Parathyroid adenoma (tissue), 2 donors: ENCODE data around the gene EREG.
"Not testable (repeated sequence)": the region's sequence is repeated elsewhere in the genome, so short reads cannot be mapped to it uniquely, and the experiment has no call there.

Experiments used
- H2AFZ ChIP-seq: fragments of 300-600 bp; sonication (generic); one replicate; pipeline ENCODE4 v1.7.0; 2017; ENCODE audit warnings: antibody characterized with exemption, mild to moderate bottlenecking
- H3K27ac ChIP-seq: fragments of 300-600 bp; sonication (generic); one replicate; pipeline ENCODE4 v1.7.0; 2017
- H3K27me3 ChIP-seq: fragments of 300-600 bp; sonication (generic); one replicate; pipeline ENCODE4 v1.7.0; 2017; ENCODE audit warnings: low read length; ENCODE audit not compliant: control insufficient read depth, insufficient read depth
- H3K36me3 ChIP-seq: fragments of 300-600 bp; sonication (generic); one replicate; pipeline ENCODE4 v1.7.0; 2017; ENCODE audit warnings: low read length; ENCODE audit not compliant: control insufficient read depth, insufficient read depth
- H3K4me1 ChIP-seq: fragments of 300-600 bp; sonication (generic); one replicate; pipeline ENCODE4 v1.7.0; 2017; ENCODE audit warnings: control low read depth
- H3K4me2 ChIP-seq: fragments of 300-600 bp; sonication (generic); one replicate; pipeline ENCODE4 v1.7.0; 2017; ENCODE audit warnings: low read length
- H3K4me3 ChIP-seq: fragments of 300-600 bp; sonication (generic); one replicate; pipeline ENCODE4 v1.7.0; 2017; ENCODE audit warnings: low read depth, low read length
- H3K79me2 ChIP-seq: fragments of 300-600 bp; sonication (generic); one replicate; pipeline ENCODE4 v1.7.0; 2017; ENCODE audit warnings: control low read depth
- H3K9ac ChIP-seq: fragments of 300-600 bp; sonication (generic); one replicate; pipeline ENCODE4 v1.7.0; 2017; ENCODE audit warnings: mild to moderate bottlenecking
- H3K9me3 ChIP-seq: fragments of 300-600 bp; sonication (generic); one replicate; pipeline ENCODE4 v1.7.0; 2017; ENCODE audit warnings: low read length; ENCODE audit not compliant: control insufficient read depth
- CTCF ChIP-seq: fragments of 300-600 bp; sonication (generic); IDR thresholded peaks from one replicate; pipeline ENCODE4 v1.7.0; 2017; ENCODE audit warnings: antibody characterized with exemption, mild to moderate bottlenecking
- donor health status: primary hyperparathyroidism.

Gene EREG

DNA sequence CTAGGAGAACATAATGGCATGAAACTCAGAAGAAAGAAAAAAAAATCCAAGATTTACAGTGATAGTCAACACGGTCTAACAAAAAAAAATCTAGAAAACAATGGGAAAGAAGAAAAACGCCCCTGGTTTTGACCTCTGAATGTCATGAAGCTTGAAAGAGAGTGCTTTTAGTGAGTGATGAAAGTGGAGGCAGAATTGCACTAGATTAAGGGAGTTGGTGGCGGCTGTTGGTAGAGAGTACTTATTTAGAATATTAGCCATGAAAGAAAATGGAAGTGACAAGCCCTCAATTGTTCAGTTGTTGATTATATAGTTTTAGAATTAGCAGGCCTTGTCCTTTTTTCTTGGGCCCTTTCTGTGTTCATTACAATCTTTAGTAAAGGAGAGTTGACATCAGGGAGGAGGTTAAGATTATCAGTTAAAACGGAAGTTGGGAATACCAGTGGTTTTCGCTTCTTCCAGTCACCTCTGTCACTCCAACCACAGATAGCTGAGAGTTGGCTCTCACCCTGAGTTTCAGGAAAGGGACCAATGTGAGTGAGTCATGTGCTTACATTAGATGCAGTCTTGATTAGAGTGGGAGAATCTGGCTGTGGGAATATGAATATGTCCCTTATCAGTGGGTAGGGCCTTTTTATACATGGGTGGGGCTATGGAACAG, 29.7 kb downstream of the EREG start:
- Histone ChIP-seq H2AFZ (no peak overlapping the region), H3K27me3 (no peaks in the 10 kb centered on the region), H3K4me1 (no peaks in the 10 kb centered on the region), H3K9ac (no peak overlapping the region), H3K9me3 (no peaks in the 10 kb centered on the region), H3K36me3 (no peaks in the 10 kb centered on the region), H3K27ac (no peak overlapping the region), H3K4me3 (no peak overlapping the region), H3K4me2 (no peak overlapping the region), H3K79me2 (no peaks in the 10 kb centered on the region)
- no peak for TF ChIP-seq CTCF

DNA sequence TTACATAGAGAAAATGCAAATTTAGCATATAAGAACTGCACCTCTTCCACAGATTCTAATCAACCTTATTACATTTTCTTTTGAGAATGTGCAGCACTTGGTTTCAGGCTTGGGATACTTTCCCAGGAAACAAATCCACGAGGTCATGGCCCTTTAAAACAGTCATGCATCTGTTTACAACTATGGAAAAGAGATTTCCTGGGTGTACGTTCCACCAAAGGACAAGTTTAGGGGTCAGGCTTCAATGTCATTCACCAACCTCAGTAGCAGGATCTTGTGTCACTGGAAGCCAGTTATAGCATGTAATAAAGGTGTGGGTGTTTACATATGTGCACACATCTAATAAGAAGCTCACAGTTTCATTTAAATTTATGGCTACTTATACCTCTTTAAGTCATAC, 30.7 kb downstream of the EREG start:
- Histone ChIP-seq H3K4me2 (no peak overlapping the region), H3K9ac (no peak overlapping the region), H3K27me3 (no peaks in the 10 kb centered on the region), H2AFZ (no peak overlapping the region), H3K36me3 (no peaks in the 10 kb centered on the region), H3K79me2 (no peaks in the 10 kb centered on the region), H3K9me3 (no peaks in the 10 kb centered on the region), H3K27ac (no peak overlapping the region), H3K4me3 (no peak overlapping the region), H3K4me1 (no peaks in the 10 kb centered on the region)
- no peak for TF ChIP-seq CTCF

GRCh38 chr4:74397748-74398426, 32.9 kb downstream of the EREG start:
- no peak for TF ChIP-seq CTCF
- H3K27me3 ChIP-seq: no peaks in the 10 kb centered on the region
- no peaks in the 10 kb centered on the region for H3K4me1 ChIP-seq
- H3K9ac ChIP-seq: no peak overlapping the region
- no peaks in the 10 kb centered on the region for H3K9me3 ChIP-seq
- no peak overlapping the region for H2AFZ ChIP-seq
- no peak overlapping the region for H3K27ac ChIP-seq
- no peak overlapping the region for H3K4me3 ChIP-seq
- H3K79me2 ChIP-seq: no peaks in the 10 kb centered on the region
- H3K36me3 ChIP-seq: no peaks in the 10 kb centered on the region
- H3K4me2 ChIP-seq: no peak overlapping the region

DNA sequence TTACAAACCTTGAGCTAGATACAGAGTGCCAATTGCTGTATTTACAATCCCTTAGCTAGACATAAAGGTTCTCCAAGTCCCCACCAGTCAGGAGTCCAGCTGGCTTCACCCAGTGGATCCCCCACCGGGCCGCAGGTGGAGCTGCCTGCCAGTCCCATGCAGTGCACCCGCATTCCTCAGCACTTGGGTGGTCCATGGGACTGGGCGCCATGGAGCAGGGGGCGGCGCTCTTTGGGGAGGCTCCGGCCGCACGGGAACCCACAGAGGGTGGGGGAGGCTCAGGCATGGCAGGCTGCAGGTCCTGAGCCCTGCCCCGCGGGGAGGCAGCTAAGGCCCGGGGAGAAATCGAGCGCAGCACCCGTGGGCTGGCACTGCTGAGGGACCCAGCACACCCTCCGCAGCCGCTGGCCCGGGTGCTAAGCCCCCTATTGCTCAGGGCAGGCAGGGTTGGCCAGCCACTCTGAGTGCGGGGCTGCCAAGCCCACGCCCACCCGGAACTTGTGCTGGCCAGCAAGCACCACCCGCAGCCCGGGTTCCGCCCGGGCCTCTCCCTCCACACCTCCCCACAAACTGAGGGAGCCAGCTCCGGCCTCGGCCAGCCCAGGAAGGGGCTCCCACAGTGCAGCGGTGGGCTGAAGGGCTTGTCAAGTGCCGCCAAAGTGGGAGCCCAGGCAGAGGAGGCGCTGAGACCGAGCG, 34.1 kb downstream of the EREG start:
- H3K27ac ChIP-seq, H3K9ac ChIP-seq, H3K79me2 ChIP-seq: not testable (repeated sequence)

GRCh38 chr4:74400395-74400794, 35.5 kb downstream of the EREG start:
- H3K4me1 ChIP-seq: no peaks in the 10 kb centered on the region
- no peak overlapping the region for H3K4me2 ChIP-seq
- no peaks in the 10 kb centered on the region for H3K79me2 ChIP-seq
- H3K9me3 ChIP-seq: no peaks in the 10 kb centered on the region
- H2AFZ ChIP-seq: no peak overlapping the region
- H3K36me3 ChIP-seq: no peaks in the 10 kb centered on the region
- TF ChIP-seq CTCF: no peak
- no peak overlapping the region for H3K4me3 ChIP-seq
- no peak overlapping the region for H3K27ac ChIP-seq
- H3K27me3 ChIP-seq: no peaks in the 10 kb centered on the region
- no peak overlapping the region for H3K9ac ChIP-seq

More for the DNA sequence above, 34.1 kb downstream of the EREG start:
- not testable (repeated sequence) for H3K4me1 ChIP-seq, H3K9me3 ChIP-seq, H3K36me3 ChIP-seq, H3K4me3 ChIP-seq, H3K4me2 ChIP-seq, H2AFZ ChIP-seq, H3K27me3 ChIP-seq
